HepG2 (cell line): Measurements from ENCODE around the gene CLEC16A. TPM values are rescaled to one million over a fixed set of nuclear protein-coding genes. Genes with fewer than 3 reads are reported as not detected.

ENCODE experiments used
- ATAC-seq: fragments of 200-7000 bp; cut with Tn5 transposase; 3 replicates; pipeline ENCODE4 v1.9.1; 2020; ENCODE audit warnings: mild to moderate bottlenecking, moderate library complexity
- BruUV-seq: library from RNA; stranded (reverse); fragments of 400-500 nt; replicated peaks from 2 replicates; lab custom pipeline; 2021; lab: Mats Ljungman, UMichigan
- CTCF ChIA-PET: fragments of 300-600 bp; formaldehyde crosslinking; extraction: SDS; loops from one replicate; lab custom pipeline; 2021; ENCODE audit warnings: low total read pairs, inconsistent platforms, low intra/inter-chr PET ratio; lab: Yijun Ruan, JAX
- POLR2A ChIA-PET: fragments of 350-600 bp; sonication (Branson Sonifier 250); formaldehyde crosslinking; loops from one replicate; lab custom pipeline; 2020; ENCODE audit warnings: antibody characterized with exemption, inconsistent platforms; lab: Yijun Ruan, JAX
- DNase-seq: peaks from one replicate; pipeline ENCODE4 v3.0.0-alpha.2; 2015; ENCODE audit warnings: low spot score
- FAIRE-seq: peaks from 3 replicates; lab custom pipeline; 2011; peaks lifted over from hg19 to GRCh38; lab: Jason Lieb, UNC
- H2AFZ ChIP-seq: one replicate; pipeline ENCODE4 v1.6.1; 2011; ENCODE audit warnings: low read length, inconsistent platforms
- H3K27ac ChIP-seq: fragments of 300-600 bp; 3 replicates; pipeline ENCODE4 v1.8.0; 2011; ENCODE audit warnings: mixed run types, mild to moderate bottlenecking, mixed read lengths, low read length, inconsistent platforms; ENCODE audit not compliant: insufficient read depth; ENCODE audit errors: extremely low read length
- H3K27me3 ChIP-seq, 2 experiments: fragments of 200-600 bp in 1 of 2; 2 replicates in 1 of 2; 3 replicates in 1 of 2; pipeline versions ENCODE4 v1.6.0 to v1.8.0; 2011; ENCODE audit warnings: low read length in 2 of 2, mild to moderate bottlenecking in 2 of 2, moderate library complexity in 2 of 2, inconsistent platforms in 1 of 2; ENCODE audit not compliant: insufficient read depth in 2 of 2, control insufficient read depth in 1 of 2
- H3K36me3 ChIP-seq, 2 experiments: fragments of 200-600 bp in 1 of 2; replicated peaks in 1 of 2; 2 replicates in 1 of 2; 3 replicates in 1 of 2; pipeline versions ENCODE4 v1.5.1 to v1.8.0; 2011; ENCODE audit warnings: low read length in 2 of 2, inconsistent platforms in 1 of 2; ENCODE audit not compliant: insufficient read depth in 2 of 2, control insufficient read depth in 1 of 2
- H3K4me1 ChIP-seq: 2 replicates; pipeline ENCODE4 v1.5.1; 2012; ENCODE audit warnings: low read length, inconsistent platforms; ENCODE audit not compliant: insufficient read depth
- H3K4me2 ChIP-seq: 2 replicates; pipeline ENCODE4 v1.6.0; 2011; ENCODE audit warnings: low read depth, low read length, inconsistent platforms
- H3K4me3 ChIP-seq, 3 experiments: fragments of 200-600 bp in 1 of 3; sonication (generic), shearing (Covaris generic) in 1 of 3; replicated peaks in 1 of 3; 2 replicates each; pipeline ENCODE4 v1.5.1; 2011 to 2016; ENCODE audit warnings: low read length in 3 of 3, inconsistent platforms in 2 of 3, low read depth in 2 of 3, mild to moderate bottlenecking in 2 of 3, control low read depth in 1 of 3, mixed read lengths in 1 of 3; ENCODE audit not compliant: insufficient read depth in 1 of 3
- H3K79me2 ChIP-seq: one replicate; pipeline ENCODE4 v1.6.1; 2011; ENCODE audit warnings: low read length, inconsistent platforms; ENCODE audit not compliant: insufficient read depth
- H3K9ac ChIP-seq: 2 replicates; pipeline ENCODE4 v1.6.0; 2011; ENCODE audit warnings: mild to moderate bottlenecking, low read depth, low read length, inconsistent platforms; ENCODE audit not compliant: insufficient read depth
- H3K9me3 ChIP-seq: 2 replicates; pipeline ENCODE4 v1.5.1; 2012; ENCODE audit warnings: mild to moderate bottlenecking, low read length
- H4K20me1 ChIP-seq: 2 replicates; pipeline ENCODE4 v1.6.0; 2011; ENCODE audit warnings: inconsistent platforms, mild to moderate bottlenecking, low read length, moderate library complexity; ENCODE audit not compliant: insufficient read depth
- NFE2 ChIP-seq: sonication (generic); formaldehyde crosslinking; IDR thresholded peaks from 2 replicates; pipeline ENCODE4 v1.4.0; 2020; ENCODE audit warnings: missing genetic modification reagents
- NFRKB ChIP-seq: fragments of 450-650 bp; IDR thresholded peaks from 2 replicates; pipeline ENCODE4 v1.6.1; 2017
- NR2C2 ChIP-seq: sonication (generic); formaldehyde crosslinking; IDR thresholded peaks from 2 replicates; pipeline ENCODE4 v1.4.0; 2020; ENCODE audit warnings: missing genetic modification reagents, mild to moderate bottlenecking, moderate library complexity, borderline replicate concordance
- SNAPC2 ChIP-seq: sonication (generic); formaldehyde crosslinking; IDR thresholded peaks from 2 replicates; pipeline ENCODE4 v1.8.1; 2022; ENCODE audit warnings: mild to moderate bottlenecking, missing genetic modification reagents
- SRF ChIP-seq: IDR thresholded peaks from 2 replicates; pipeline ENCODE4 v1.6.1; 2011; ENCODE audit warnings: mild to moderate bottlenecking, low read depth, low read length, moderate library complexity
- ZBTB7B ChIP-seq: sonication (generic); formaldehyde crosslinking; IDR thresholded peaks from 2 replicates; pipeline ENCODE4 v1.4.0; 2020; ENCODE audit warnings: missing genetic modification reagents
- ZFP36L1 ChIP-seq: sonication (generic); formaldehyde crosslinking; IDR thresholded peaks from 2 replicates; pipeline ENCODE4 v1.8.0; 2022; ENCODE audit warnings: mild to moderate bottlenecking, missing genetic modification reagents, moderate library complexity
- ZHX2 ChIP-seq, 2 experiments: sonication (generic) in 1 of 2; formaldehyde crosslinking in 1 of 2; IDR thresholded peaks; 2 replicates each; pipeline versions ENCODE4 v1.6.1 to v1.9.0; 2014 to 2022; ENCODE audit warnings: antibody characterized with exemption in 1 of 2, borderline replicate concordance in 1 of 2, inconsistent platforms in 1 of 2, low read depth in 1 of 2, missing genetic modification reagents in 1 of 2
- ZNF280D ChIP-seq: sonication (generic); formaldehyde crosslinking; IDR thresholded peaks from 2 replicates; pipeline ENCODE4 v1.5.1; 2020; ENCODE audit warnings: mild to moderate bottlenecking, missing genetic modification reagents
- ZNF317 ChIP-seq: sonication (generic); formaldehyde crosslinking; IDR thresholded peaks from 2 replicates; pipeline ENCODE4 v1.5.0; 2020; ENCODE audit warnings: mild to moderate bottlenecking, missing genetic modification reagents
- ZNF562 ChIP-seq: sonication (generic); formaldehyde crosslinking; IDR thresholded peaks from 2 replicates; pipeline ENCODE4 v1.8.0; 2022; ENCODE audit warnings: missing genetic modification reagents, borderline replicate concordance
- ZNF703 ChIP-seq: sonication (generic); formaldehyde crosslinking; IDR thresholded peaks from 2 replicates; pipeline ENCODE4 v1.5.1; 2020; ENCODE audit warnings: missing genetic modification reagents, mild to moderate bottlenecking, moderate library complexity, borderline replicate concordance
- ZNF784 ChIP-seq: sonication (generic); formaldehyde crosslinking; IDR thresholded peaks from 2 replicates; pipeline ENCODE4 v1.5.1; 2020; ENCODE audit warnings: missing genetic modification reagents, mild to moderate bottlenecking, borderline replicate concordance
- WGBS: methylation state at CpG from one replicate; pipeline ENCODE4 v1.1.6; 2017; ENCODE audit warnings: low lambda C conversion rate; 5-methylcytosine and 5-hydroxymethylcytosine counted together
- in situ Hi-C: cut with HindIII; loops from 2 replicates; pipeline ENCODE4 v1.10.0; 2017; ENCODE audit warnings: low pct_unique_long_range_greater_than_20kb; ENCODE audit not compliant: extremely low pct_ligation_motif_present
- intact Hi-C: fragments of 100-400 bp; cut with micrococcal nuclease; formaldehyde crosslinking; loops from one replicate; pipeline ENCODE4 v1.10.0; 2022; ENCODE audit not compliant: unreplicated experiment
- polyA plus RNA-seq, 8 experiments: library from polyadenylated mRNA; depleted of rRNA in 3 of 8; stranded (reverse) in 7 of 8; unstranded in 1 of 8; fragments of >200 nt; fragmentation: Illumina TruSeq in 4 of 8; extraction: Trizol in 4 of 8; gene quantifications; 2 replicates each; pipeline versions ENCODE4 v1.2.1 to v1.2.3, GENCODE V29; 2011 to 2016; ENCODE audit warnings: low read depth in 4 of 8, missing spikeins in 1 of 8, mixed read lengths in 1 of 8; ENCODE audit not compliant: insufficient read depth in 1 of 8
- total RNA-seq, 5 experiments: library from RNA; depleted of rRNA; stranded (reverse); fragments of >200 nt; fragmentation: Illumina TruSeq; extraction: Trizol; gene quantifications; 2 replicates each; pipeline ENCODE4 v1.2.3, GENCODE V29; 2016; ENCODE audit warnings: low read depth in 1 of 5
- TF ChIP-seq, protein P1 (sequence below): sonication (generic); formaldehyde crosslinking; IDR thresholded peaks from 2 replicates; pipeline ENCODE4 v1.5.0; 2020; ENCODE audit warnings: missing genetic modification reagents, mild to moderate bottlenecking, borderline replicate concordance

CLEC16A gene
- total and polyA plus RNA-seq, 2 of the 13 experiments (the other 11 are each of a cell fraction or from before 2014, with no cell fraction given) = 8.5 to 10.3 TPM

DNA sequence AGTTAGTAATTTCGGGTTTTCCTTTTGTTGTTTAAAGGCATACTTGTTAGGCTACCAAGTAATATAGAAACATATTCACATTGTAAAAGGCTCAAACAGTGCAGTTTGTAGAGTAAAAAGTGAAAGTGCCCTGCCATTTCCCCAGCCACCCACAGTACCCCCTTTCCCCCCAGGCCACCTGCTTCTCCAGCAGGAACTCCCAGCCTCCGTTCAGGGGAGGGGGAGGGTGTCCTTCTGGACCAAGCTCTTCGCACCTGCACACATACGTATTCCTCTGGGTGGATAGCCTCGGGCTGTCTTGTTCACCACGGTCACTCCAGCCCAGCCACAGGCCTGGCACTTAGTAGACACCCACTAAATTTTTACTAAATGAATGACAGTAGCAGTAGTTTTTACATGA lies 144.5 kb downstream of the CLEC16A start:
- no peak overlapping the region for H2AFZ ChIP-seq
- POLR2A ChIA-PET = no interaction called here
- no peak overlapping the region for H3K9ac ChIP-seq
- H3K36me3 ChIP-seq = peaks cover 0 to 3% of the 10 kb centered on the region in 2 experiments; a peak in 1 of 5 replicates
- no peak overlapping the region for H3K27ac ChIP-seq
- 95% methylated on average over 6 of the region's 6 CpGs for WGBS
- H3K4me1 ChIP-seq = no peaks in the 10 kb centered on the region
- DNase-seq (no peak), ATAC-seq (no peak), FAIRE-seq (no peak)
- no TSS peak for BruUV-seq
- H4K20me1 ChIP-seq = no peaks in the 10 kb centered on the region
- intact Hi-C loops = no loop called here
- in situ Hi-C loops = no loop called here
- no peaks in the 10 kb centered on the region for H3K27me3 ChIP-seq
- H3K4me2 ChIP-seq = no peak overlapping the region
- CTCF ChIA-PET = no interaction called here
- H3K79me2 ChIP-seq = no peaks in the 10 kb centered on the region
- H3K4me3 ChIP-seq = no peak overlapping the region
- no peaks in the 10 kb centered on the region for H3K9me3 ChIP-seq
- TF ChIP-seq NR2C2 = no peak
- no peak for TF ChIP-seq ZBTB7B (CRISPR knock-in tag)
- no peak for TF ChIP-seq ZFP36L1 (CRISPR knock-in tag)
- no peak for TF ChIP-seq ZHX2 (IDR thresholded peaks at IDR 0.05; ENCODE audit: low read depth)
- TF ChIP-seq ZHX2 (CRISPR knock-in tag; IDR thresholded peaks at IDR 0.05; ENCODE audit: borderline replicate concordance) = no peak
- TF ChIP-seq NFRKB = no peak
- TF ChIP-seq SRF = no peak
- TF ChIP-seq ZNF784 (CRISPR knock-in tag) = no peak
- no peak for TF ChIP-seq ZNF317 (CRISPR knock-in tag)
- no peak for TF ChIP-seq NFE2
- TF ChIP-seq ZNF703 (CRISPR knock-in tag) = no peak
- no peak for TF ChIP-seq ZNF562 (CRISPR knock-in tag)
- TF ChIP-seq SNAPC2 (CRISPR knock-in tag) = no peak
- TF ChIP-seq, protein P1, sequence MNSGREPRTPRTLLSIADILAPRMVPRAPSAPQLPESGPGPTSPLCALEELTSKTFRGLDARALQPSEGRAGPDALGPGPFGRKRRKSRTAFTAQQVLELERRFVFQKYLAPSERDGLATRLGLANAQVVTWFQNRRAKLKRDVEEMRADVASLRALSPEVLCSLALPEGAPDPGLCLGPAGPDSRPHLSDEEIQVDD (CRISPR knock-in tag) = no peak
- TF ChIP-seq ZNF280D (CRISPR knock-in tag) = no peak
